Retinal pigment epithelial cell (primary cell): ENCODE results near the gene SGTB.
"Not testable (repeated sequence)": the region's sequence is repeated elsewhere in the genome, so short reads cannot be mapped to it uniquely, and the experiment has no call there.

Source experiments
- DNase-seq: peaks from one replicate; pipeline ENCODE4 v3.0.0-alpha.2; 2010; ENCODE audit warnings: low read depth
- H3K4me3 ChIP-seq: 2 replicates; pipeline ENCODE4 v1.5.1; 2011; ENCODE audit warnings: mild to moderate bottlenecking, low read length, control low read depth, moderate library complexity
- TF ChIP-seq, protein P1 (sequence below): conservative IDR thresholded peaks from 2 replicates; pipeline ENCODE4 v1.5.1; 2011; ENCODE audit warnings: low read depth, low read length, control low read depth, inconsistent platforms

SGTB gene

DNA sequence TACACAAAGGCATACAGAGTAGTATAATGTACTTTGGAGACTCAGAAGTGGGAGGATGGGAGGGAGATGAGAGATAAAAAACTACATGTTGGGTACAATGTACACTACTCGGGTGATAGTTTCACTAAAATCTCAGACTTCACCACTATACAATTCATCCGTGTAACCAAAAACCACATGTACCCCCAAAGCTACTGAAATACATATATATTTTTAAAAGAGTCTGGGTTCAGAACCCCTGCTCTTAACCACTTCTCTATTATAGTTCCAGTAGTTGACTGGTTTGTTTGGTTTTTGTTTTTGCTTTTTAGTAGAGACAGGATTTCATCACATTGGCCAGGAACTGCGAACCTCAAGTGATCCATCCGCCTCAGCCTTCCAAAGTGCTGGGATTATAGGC, 22.6 kb downstream of the SGTB start:
- no peak overlapping the region for H3K4me3 ChIP-seq
- no peak for DNase-seq
- TF ChIP-seq, protein P1, sequence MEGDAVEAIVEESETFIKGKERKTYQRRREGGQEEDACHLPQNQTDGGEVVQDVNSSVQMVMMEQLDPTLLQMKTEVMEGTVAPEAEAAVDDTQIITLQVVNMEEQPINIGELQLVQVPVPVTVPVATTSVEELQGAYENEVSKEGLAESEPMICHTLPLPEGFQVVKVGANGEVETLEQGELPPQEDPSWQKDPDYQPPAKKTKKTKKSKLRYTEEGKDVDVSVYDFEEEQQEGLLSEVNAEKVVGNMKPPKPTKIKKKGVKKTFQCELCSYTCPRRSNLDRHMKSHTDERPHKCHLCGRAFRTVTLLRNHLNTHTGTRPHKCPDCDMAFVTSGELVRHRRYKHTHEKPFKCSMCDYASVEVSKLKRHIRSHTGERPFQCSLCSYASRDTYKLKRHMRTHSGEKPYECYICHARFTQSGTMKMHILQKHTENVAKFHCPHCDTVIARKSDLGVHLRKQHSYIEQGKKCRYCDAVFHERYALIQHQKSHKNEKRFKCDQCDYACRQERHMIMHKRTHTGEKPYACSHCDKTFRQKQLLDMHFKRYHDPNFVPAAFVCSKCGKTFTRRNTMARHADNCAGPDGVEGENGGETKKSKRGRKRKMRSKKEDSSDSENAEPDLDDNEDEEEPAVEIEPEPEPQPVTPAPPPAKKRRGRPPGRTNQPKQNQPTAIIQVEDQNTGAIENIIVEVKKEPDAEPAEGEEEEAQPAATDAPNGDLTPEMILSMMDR: no peak

DNA sequence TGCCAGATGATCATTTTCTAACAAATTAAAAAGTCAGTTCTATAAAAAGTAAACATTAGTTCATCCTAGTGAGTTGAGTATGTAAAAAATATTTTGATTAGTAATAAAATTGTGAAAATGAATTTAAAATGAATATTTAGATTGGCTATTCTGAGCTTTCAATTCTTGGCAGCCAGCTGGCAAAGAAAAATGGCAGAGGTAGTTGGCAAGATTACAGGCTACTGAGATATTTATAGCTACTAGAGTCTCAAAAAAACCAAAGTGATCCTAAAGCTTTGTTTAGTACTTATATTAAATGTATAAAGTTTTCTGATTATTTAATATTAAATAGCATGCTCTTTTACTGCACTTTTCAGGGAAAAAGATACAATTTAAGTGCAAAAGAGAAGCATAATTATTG, 25.0 kb downstream of the SGTB start:
- no peak for DNase-seq
- H3K4me3 ChIP-seq: no peak overlapping the region
- TF ChIP-seq, protein P1: no peak

DNA sequence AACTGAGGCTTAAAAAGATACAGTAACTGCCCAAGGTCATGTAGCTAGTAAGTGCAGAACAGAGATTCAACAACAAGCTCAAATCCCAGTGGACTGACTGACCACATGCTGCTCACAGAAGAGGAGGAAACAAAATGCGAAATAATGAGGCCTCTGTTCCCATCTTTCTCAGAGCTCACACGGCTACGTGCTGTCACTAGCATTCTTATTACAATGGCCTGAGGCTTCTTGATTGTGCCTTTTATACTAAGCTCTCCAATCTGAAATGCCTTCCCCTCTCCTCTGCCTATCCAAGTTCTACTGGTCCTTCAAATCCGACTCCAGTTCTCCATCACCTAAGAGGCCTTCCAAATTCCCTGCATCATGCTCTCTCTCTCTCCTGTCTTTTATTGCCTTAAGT, 26.0 kb downstream of the SGTB start:
- DNase-seq: no peak
- H3K4me3 ChIP-seq: no peak overlapping the region
- TF ChIP-seq, protein P1: no peak

DNA sequence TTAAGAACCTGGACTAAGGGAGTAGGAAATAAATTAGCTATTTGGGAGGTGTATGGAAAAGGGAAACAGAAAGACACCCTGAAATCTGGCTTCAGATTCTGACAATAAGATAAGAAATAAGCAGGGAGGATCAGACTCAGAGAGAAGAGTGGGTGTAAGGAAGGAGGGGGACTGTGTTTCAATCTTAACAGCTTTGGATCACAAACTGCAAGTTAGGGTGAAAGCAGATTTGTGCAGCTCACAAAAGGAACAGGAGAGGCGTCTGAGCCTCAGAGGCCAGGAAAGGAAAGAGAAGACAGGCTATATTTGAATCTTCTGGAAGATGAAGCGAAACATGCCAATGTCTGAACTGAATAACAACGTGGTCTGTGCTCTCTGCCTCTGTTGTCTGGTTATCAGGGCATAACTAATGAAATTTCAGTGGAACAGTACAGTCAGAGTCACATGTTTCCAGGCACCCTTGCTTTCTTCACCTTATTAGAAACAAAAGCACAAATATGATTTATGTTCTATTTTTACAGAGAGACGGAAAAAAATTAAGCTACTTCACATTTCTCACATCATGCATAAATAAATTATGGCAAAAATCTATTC, 26.6 kb downstream of the SGTB start:
- no peak overlapping the region for H3K4me3 ChIP-seq
- TF ChIP-seq, protein P1: no peak
- DNase-seq: no peak

DNA sequence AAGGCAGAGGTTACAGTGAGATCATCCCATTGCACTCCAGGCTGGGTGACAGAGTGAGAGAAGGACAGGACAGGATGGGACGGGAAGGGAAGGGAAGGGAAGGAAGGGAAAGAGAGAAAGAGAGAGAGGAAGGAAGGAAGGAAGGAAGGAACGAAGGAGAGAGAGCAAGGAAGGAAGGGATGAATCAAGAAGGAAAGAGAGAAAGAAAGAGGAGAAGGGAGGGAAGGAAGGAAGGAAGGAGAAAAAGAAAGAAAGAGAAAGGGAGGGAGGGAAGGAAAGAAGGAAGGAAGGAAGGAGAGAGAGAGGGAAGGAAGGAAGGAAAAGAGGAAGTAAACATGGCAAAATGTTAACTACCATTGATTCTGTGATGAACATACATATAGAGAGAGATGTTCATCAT, 28.8 kb downstream of the SGTB start:
- TF ChIP-seq, protein P1: no peak
- no peak overlapping the region for H3K4me3 ChIP-seq
- no peak for DNase-seq

DNA sequence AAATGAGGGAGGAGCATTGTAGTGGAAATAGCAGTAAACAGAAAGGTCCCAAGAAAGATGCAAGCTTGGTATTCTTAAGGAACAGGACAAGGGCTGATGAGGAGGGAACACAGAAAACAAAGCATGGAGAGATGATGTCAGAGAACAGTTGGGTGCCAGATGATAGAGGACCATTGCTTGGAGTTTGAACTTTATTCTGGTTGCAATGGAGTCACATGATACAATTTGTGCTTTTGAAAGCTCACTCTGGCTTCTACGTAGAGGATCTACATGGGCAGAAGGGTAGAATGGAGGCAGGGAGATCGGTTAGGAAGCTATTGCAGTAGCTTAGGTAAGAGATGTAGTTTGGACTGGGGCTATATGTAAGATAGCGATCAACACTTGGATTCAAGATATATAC, 39.8 kb downstream of the SGTB start:
- no peak overlapping the region for H3K4me3 ChIP-seq
- TF ChIP-seq, protein P1: no peak
- DNase-seq: no peak

DNA sequence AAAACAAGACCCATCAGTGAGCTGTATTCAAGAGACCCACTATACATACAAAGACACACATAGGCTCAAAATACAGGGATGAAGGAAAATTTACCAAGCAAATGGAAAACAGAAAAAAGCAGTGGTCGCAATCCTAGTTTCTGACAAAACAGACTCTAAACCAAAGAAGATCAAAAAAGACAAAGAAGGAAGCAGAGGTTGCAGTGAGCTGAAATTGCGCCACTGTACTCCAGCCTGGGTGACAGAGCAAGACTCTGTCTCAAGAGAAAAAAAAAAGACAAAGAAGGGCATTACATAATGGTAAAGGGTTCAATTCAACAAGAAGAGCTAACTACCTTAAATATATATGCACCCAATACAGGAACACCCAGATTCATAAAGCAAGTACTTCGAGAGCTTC, 45.9 kb downstream of the SGTB start:
- not testable (repeated sequence) for DNase-seq, H3K4me3 ChIP-seq

DNA sequence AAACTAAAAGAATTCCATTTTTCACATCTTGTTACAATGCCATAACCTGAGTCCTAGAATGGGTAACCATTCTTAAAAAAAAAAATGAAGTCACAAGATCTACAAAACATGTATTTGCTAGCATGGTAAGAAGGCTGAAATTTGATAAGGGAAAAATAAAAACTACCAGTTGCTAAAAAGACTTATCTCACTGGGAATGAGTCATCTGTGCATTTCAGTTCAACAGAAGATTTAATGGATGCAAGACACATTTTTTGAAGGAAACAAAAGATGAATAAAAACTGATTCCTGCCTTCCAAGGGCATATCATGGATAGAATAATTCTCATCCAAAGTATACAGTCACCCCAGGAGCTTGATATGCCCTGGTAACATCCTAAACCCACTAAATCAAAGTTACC, 47.2 kb downstream of the SGTB start:
- no peak for DNase-seq
- no peak overlapping the region for H3K4me3 ChIP-seq
- TF ChIP-seq, protein P1: no peak
